ENCODE data around the gene CCN6. TPM values are rescaled to one million over a fixed set of nuclear protein-coding genes. Genes with fewer than 3 reads are reported as not detected.

The CCN6 gene
- total RNA-seq, 2 donors from 2014 or later, result not detected

DNA sequence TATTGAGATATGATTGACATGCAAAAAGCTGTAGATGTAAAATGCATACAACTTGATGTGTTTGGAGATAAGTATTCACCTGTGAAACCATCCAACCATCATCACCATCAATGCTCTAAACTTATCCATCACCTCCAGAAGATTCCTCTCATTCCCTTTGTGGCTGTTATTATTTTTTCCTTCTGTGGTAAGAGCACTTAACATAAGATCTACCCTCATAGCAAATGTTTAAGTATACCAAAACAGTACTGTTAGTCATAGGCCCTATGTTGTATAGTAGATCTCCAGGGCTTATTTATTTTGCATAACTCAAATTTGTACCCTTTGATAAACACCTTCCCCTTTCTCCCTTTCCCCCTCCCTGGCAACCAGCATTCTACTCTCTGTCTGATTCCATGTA lies 31.2 kb upstream of the CCN6 start:
- Mint-ChIP-seq H3K9me3 (peaks cover 20 to 25% of the 10 kb centered on the region in 2 donors), H3K27ac (no peak overlapping the region), H3K36me3 (peaks cover 20 to 28% of the 10 kb centered on the region in 2 donors)
- ATAC-seq (no peak), DNase-seq (ENCODE audit: low spot score in 2 of 2) (no peak)

DNA sequence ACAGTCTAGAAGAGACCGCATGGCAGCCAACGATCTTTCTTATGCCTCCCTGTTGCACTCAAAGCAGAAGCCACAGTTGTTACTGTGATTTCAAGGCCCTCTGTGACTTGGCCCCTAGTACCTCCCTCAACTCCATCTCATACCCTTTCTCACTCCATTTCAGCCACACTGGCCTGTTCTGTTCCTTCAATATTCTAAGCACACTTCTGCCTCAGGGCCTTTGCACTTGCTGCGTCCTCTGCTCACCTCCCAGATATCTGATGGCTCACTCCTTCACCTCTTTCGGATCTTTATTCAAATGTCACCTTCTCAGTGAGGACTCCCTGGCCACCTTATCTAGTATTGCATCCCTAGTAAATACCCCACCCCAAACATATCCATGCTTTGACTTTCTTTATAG lies 29.4 kb upstream of the CCN6 start:
- no peak overlapping the region for H3K27ac Mint-ChIP-seq
- no peak for DNase-seq (ENCODE audit: low spot score in 2 of 2)
- peaks cover 28 to 32% of the 10 kb centered on the region in 2 donors for H3K36me3 Mint-ChIP-seq
- ATAC-seq, result no peak
- H3K9me3 Mint-ChIP-seq, result peaks cover 20 to 25% of the 10 kb centered on the region in 2 donors

DNA sequence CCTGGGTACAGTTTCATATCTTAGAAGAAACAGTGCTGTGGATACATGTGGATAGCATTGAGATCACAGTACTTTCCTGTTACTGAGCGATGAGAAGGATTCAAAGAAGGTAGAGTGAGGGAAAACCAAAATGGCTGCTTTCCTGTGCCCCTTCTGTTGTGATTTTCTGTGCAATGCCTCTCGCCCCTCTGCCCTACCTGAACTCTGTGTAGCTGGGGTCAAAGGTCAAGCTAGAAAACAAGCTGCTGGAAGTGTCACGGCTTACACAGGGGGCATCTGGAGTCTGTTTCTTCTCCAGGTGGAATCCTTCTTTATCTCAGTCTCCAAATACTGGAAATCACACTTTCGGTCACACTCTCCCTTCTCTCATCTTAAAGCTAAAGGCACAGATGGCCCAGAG lies 27.0 kb upstream of the CCN6 start:
- Mint-ChIP-seq H3K9me3 (peaks cover 20 to 25% of the 10 kb centered on the region in 2 donors), H3K36me3 (peaks cover 28 to 34% of the 10 kb centered on the region in 2 donors), H3K27ac (peak overlapping the region; percentile 79 to 92)
- ATAC-seq (no peak), DNase-seq (ENCODE audit: low spot score in 2 of 2) (no peak)

DNA sequence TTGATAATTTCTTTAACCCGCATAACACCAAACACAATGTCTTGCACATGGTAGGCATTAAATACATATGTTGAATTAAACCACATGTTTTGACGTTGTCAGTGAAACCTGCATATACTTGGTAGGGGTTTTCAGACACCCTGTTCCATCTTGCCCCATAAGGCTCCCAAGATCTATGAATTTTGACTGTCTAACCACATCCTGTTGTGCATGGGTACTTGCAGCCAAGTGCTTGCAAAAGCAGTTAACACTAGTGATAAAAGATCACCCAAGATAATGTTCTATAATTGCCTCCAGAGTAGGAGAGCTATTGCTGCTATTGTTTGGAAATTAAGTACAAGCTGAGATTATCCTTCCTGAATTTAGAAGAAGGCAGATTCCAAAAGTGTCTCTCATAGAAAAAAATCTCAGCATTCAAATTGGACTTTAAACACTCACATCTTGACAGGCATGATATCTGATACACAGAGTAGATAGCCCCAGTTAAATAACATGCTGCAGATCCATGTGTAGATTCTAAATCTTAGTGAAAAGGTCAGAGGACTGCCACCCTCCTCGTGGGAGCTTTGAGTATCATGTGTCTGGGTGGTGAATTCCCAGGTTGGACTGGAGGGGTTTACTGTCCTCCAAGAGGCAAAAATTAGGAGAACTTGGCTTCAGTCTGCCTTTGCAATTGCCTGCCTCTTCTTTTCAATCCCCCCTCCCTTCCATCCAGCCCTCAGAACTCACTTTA lies 25.8 kb upstream of the CCN6 start:
- ATAC-seq (peak; percentile 92 to 94), DNase-seq (ENCODE audit: low spot score in 2 of 2) (no peak)
- Mint-ChIP-seq H3K36me3 (peaks cover 26 to 34% of the 10 kb centered on the region in 2 donors), H3K9me3 (peaks cover 19 to 20% of the 10 kb centered on the region in 2 donors), H3K27ac (peak overlapping the region; percentile 59 to 79)

DNA sequence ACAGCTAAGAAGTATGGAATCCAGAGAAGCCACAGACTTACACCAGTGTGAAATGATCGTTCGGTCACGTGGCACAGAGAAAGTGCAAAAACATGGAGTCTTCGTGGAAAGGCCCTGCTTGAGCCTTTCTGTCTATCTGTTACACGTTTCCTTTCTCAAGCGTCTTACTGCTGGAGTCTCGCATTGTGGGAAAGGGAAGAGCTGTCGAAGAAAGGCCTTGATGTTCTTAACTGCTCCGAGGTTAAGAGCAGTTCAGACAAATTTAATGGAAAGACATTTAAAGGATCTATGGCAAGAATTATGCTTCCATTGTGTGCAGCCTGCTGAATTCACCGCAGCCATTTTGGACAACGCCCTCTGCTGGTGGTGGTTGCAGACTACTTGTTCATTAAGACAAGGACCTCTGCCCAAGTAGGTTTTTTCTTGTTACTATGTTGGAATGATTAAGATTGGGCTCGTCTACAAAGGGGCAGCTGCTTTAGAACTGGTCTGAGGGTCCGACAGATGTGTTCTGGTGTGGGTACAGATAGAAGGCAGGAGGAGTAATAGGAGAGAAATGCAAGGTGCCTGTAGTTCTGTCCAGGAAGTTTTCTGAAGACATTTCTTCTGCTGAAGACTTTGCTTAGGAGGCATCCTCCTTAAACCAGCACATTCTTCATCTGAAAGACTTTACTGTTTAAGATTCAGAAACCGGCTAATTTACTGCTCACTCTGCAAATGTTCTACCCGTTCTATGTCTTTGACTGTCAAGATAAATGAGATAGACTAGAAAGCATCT lies 24.7 kb upstream of the CCN6 start:
- peaks cover 15 to 32% of the 10 kb centered on the region in 2 donors for H3K36me3 Mint-ChIP-seq
- DNase-seq (ENCODE audit: low spot score in 2 of 2), result peak in 1 of 2 donors; percentile 77
- H3K27ac Mint-ChIP-seq, result peak overlapping the region; percentile 78 to 79
- H3K9me3 Mint-ChIP-seq, result peaks cover 11 to 15% of the 10 kb centered on the region in 2 donors
- ATAC-seq, result peak in 1 of 2 donors; percentile 30

DNA sequence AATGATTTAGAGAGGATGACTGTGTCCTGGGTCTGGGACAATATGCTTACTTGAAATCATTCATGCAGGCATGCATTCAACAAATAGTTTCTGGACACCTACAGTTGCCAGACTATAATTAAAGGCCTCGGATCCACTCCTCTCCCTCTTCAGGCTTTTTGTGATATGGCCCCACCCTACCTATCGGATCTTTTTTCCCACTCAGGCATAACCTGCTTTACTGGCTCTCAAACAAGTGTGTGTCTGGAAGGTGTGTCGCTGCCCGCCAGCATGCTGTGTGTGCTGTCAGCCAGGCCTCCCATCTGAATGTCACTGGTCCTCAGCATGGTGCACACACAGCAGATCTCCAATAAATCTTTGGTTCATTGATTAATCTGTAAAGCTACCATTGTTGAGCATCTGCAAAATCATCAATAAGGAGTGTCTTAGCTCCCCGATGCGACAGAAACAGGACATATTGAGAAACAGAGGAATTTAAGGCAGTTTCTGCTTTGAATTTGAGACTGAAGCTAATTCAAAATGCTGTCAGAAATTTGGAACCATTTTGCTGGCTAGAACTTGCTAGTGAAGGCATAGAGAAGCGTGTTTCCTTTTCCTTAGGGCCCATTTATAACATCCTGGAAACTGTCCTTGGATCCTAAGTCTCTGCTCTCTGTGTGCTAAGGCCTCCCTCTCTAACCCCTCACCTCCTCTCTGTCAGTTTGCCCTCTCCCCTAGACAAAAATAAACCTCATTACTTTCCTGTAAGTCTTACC lies 23.5 kb upstream of the CCN6 start:
- peaks cover 9 to 27% of the 10 kb centered on the region in 2 donors for H3K36me3 Mint-ChIP-seq
- no peak for DNase-seq (ENCODE audit: low spot score in 2 of 2)
- H3K9me3 Mint-ChIP-seq, result peaks cover 5 to 11% of the 10 kb centered on the region in 2 donors
- ATAC-seq, result no peak
- peak overlapping the region; percentile 6 to 79 for H3K27ac Mint-ChIP-seq

DNA sequence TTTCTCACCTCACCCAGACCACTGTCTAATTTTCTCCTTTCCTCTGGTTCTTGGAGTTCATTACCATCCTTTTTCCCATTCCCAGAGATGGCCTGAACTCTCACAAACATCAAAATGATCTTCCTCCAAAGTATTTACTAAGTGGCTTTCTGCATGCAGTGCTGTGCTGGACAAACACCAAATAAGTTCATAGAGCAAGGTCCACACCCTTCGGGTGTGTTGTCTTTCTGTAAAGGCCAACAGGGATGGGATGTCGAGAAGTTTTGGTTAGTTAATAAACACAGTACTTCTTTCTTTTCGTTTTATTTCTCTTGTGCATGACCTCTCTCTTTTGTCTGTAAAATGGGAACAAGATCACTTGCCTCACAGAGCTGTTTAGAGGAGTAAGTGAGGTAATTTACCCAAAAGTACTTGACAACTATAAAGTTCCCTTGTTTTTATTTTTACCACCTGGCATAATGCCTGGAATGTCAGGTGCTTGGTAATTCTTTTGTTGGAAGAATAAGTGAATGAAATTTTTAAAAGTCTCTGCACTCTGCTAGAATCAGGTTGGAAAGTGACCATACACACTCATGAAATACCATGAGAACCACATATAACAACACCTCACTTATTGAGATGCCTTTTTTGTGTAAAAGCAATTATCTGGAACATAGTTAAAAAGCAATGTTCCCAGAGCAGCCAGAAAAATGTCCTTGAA lies 22.8 kb upstream of the CCN6 start:
- Mint-ChIP-seq H3K9me3 (peaks cover 5 to 11% of the 10 kb centered on the region in 2 donors), H3K36me3 (peaks cover 8 to 26% of the 10 kb centered on the region in 2 donors), H3K27ac (peak overlapping the region; percentile 6 to 79)
- DNase-seq (ENCODE audit: low spot score in 2 of 2), result no peak
- no peak for ATAC-seq

DNA sequence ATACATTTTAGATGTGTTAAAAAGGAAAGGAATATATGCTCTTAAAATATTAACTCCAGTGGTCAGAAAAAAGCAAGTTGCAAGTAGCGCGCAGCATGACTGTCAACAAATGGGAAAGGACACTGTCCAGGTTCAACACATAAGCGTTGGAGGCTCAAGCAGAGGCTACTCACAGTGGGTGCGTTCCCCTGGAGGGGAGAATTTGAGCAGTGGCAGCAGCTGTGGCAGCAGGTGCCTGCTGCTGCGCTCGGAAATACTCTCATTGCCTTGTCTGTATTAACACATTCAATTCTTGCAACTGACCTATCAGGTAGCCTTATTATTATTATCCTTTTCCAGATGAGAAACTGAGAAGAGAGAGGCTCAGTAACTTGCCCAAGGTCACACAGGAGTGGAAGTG lies 21.9 kb upstream of the CCN6 start:
- ATAC-seq, result no peak
- no peak overlapping the region for H3K27ac Mint-ChIP-seq
- no peak for DNase-seq (ENCODE audit: low spot score in 2 of 2)
- peaks cover 0 to 18% of the 10 kb centered on the region in 2 donors for H3K36me3 Mint-ChIP-seq
- peaks cover 0 to 3% of the 10 kb centered on the region in 2 donors for H3K9me3 Mint-ChIP-seq

DNA sequence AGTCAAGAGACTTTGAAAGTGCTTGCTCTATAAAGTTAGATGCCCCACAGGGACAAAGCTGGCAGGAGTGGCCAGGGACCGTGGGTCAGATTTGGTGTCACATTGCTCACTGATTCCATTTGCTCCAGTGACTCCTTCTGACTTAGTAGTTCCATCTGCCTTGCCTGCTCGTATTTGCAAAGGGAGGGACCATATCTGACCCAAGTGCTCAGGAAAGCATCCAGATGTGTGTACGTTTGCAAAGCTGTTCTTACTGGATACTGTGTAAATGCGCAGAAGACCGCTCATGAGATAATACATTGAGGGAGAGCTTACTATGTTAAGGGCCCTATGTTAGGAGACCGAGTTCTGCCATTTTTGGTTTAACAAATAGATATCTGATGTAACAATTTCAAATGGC lies 21.2 kb upstream of the CCN6 start:
- ATAC-seq (no peak), DNase-seq (ENCODE audit: low spot score in 2 of 2) (no peak)
- H3K9me3 Mint-ChIP-seq, result no peaks in the 10 kb centered on the region
- H3K36me3 Mint-ChIP-seq, result peaks cover 0 to 14% of the 10 kb centered on the region in 2 donors
- H3K27ac Mint-ChIP-seq, result no peak overlapping the region

DNA sequence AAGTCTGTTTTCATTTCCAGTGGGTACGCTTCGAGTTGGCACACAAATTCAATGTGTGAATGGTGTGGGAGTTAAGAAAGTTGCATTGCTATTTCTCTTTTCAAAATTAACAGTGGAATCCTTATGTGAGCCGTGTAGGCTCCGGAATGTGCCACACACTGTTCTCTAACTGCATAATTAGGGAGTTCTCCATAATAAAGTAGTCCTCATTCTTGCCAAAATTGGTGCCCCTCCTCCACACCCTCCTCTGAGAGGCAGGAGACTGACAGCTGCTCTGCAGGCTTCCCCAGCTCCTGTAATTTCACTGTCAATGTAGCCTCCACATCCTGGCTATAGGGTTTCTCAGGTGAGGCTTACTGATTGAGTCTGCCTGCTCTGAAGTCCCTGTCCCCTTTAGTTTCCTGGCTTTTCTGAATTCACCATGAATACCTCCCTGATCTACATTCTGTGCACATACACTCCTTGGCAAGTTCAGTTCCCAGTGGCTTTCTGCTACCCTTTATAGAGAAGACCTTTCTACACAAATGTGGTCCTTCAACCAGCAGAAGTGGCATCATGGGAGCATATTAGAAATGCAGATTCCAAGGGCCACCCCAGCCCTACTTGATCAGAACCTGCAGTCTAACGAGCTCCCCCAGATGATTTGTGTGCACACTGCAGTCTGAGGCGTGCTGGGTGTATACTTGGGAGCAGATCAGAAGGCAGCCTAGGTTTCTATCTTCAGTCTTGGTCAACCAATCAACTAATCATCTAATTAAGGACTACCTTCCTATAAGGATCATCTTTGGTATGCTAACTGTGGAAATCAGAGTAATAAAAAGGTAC lies 19.9 kb upstream of the CCN6 start:
- ATAC-seq (no peak), DNase-seq (ENCODE audit: low spot score in 2 of 2) (no peak)
- peaks cover 0 to 6% of the 10 kb centered on the region in 2 donors for H3K36me3 Mint-ChIP-seq
- peak overlapping the region; percentile 24 to 51 for H3K27ac Mint-ChIP-seq
- H3K9me3 Mint-ChIP-seq, result no peaks in the 10 kb centered on the region

DNA sequence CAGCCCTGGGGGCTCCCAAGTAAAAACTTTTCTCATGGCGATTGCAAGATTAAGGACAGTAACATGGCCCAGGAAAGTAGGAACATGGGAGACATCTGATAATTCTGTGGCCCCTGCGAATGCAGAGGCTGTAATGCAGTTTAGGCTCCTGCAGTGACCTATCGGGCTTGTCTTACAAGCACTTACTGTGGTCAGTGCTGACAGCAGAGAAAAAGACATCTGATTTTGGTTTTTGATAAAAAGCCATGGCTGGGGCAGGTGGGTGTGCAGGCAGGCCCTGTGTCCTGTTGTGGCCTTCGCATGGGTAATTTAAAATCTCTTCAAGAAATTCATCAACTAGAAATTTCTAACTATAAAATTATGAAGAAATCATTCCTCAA lies 19.3 kb upstream of the CCN6 start:
- H3K27ac Mint-ChIP-seq, result peak overlapping the region in 1 of 2 donors; percentile 24
- peaks cover 0 to under 1% of the 10 kb centered on the region in 2 donors for H3K36me3 Mint-ChIP-seq
- ATAC-seq (no peak), DNase-seq (ENCODE audit: low spot score in 2 of 2) (no peak)
- H3K9me3 Mint-ChIP-seq, result no peaks in the 10 kb centered on the region

DNA sequence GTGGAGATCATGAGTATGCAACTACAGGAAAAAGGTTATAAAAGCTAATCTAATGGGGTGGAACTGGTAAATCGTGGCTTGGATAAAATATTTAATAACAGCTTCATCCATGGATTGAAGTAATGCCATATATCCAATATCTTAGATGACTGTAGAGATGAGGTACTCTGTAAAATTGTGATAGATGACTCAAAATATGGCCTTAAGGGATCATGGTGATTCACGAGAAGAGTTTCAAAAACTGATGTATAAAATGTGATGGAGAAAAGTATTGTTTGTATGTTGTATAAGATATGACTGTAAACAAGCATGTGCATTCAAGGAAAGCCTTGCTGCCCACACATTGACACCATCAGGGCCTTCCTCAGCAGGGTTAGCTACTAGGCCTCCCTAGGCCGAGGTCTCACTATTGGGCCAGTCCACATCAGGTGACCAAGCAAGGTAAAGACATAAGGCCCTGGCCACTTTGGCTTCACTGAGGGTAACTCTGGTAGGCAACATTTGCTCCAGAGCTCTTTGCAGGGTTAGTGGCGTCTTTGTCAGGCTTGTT lies 17.7 kb upstream of the CCN6 start:
- ATAC-seq (peak; percentile 62 to 78), DNase-seq (ENCODE audit: low spot score in 2 of 2) (no peak)
- Mint-ChIP-seq H3K36me3 (no peaks in the 10 kb centered on the region), H3K27ac (peak overlapping the region; percentile 67 to 84), H3K9me3 (peaks cover 0 to 4% of the 10 kb centered on the region in 2 donors)

DNA sequence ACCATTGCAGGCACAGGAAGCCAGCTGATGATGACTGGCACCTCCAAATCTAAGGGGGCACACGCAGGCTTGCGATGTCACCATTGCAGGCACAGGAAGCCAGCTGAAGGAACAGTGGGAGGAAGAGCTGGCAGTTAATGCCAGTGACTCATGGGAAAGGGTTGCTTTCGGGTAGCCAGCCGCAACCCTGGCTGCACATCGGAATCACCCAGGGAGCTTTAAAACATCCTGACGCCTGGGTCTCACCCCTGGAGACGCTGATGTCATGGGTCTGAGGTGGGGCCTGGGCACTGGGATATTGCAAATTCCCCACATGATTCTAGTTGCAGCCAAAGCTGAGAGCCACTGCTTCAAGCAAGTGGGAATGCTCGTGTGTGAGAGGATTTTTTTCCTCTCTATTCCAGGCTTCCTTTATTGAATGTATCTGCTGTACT lies 16.1 kb upstream of the CCN6 start:
- DNase-seq (ENCODE audit: low spot score in 2 of 2), result no peak
- peak; percentile 14 to 65 for ATAC-seq
- Mint-ChIP-seq H3K27ac (no peak overlapping the region), H3K36me3 (no peaks in the 10 kb centered on the region), H3K9me3 (peaks cover 0 to 8% of the 10 kb centered on the region in 2 donors)

DNA sequence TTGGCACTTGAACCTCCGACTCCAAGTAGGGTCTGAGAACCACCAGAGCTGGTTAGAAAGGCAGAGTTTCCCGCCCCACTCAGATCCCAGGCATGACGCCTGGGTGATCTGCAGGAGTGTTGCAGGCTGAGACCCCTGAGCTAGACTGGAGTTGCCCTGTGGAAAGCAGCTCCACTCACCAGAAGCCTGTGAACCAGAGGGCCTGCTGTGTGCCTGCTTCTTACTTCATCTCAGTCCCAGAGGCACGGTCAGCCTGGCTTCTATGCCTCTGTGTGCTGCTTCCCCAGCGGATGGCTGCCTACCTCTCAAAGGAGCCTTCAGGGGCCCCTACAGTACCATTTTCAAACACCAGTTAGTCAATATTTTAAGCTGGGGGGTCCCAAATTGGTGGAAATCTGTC lies 15.6 kb upstream of the CCN6 start:
- H3K9me3 Mint-ChIP-seq, result peaks cover 0 to 8% of the 10 kb centered on the region in 2 donors
- no peak for ATAC-seq
- H3K36me3 Mint-ChIP-seq, result no peaks in the 10 kb centered on the region
- H3K27ac Mint-ChIP-seq, result no peak overlapping the region
- DNase-seq (ENCODE audit: low spot score in 2 of 2), result no peak

DNA sequence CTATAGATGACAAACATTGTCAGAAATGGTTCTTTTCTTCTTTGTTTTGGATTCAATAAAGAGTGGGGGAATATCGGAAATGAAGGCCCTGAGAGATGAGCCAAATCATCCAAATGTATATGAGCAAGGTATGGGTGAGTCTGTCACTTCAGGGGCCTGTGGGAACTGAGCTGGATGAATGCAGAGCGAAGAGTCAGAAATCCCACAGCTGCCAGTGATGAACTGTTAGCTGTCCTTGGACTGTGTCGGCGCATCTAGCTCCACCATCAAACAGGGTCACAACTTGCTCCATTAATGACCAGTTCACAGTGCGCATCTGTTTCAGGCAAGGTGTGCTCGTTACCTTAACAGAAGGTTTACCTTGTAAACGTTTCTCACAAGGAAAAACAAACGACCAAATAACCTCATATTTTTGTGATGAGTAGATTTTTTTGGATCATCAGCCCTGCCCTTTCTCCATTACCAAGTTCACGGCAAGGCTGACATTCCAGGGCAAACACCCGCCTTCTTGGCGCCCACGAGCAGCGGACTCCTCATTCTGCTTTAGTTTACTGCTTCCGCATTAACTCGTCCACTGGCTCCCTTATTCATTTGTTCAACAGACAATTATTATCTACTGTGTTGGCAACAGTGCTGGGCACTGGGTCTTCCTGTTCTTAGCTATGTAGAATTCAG lies 15.0 kb upstream of the CCN6 start:
- H3K9me3 Mint-ChIP-seq, result peaks cover 0 to 8% of the 10 kb centered on the region in 2 donors

More for the DNA sequence above, 15.0 kb upstream of the CCN6 start:
- H3K36me3 Mint-ChIP-seq, result no peaks in the 10 kb centered on the region
- no peak for DNase-seq (ENCODE audit: low spot score in 2 of 2)
- ATAC-seq, result no peak
- no peak overlapping the region for H3K27ac Mint-ChIP-seq
